Superior temporal gyrus (tissue), 1 donor: Measurements from ENCODE around the gene ZNF638.
A peak's percentile ranks its signal among the peaks of the same experiment; 100 is the strongest.

ENCODE experiments used
- DNase-seq: peaks from one replicate; pipeline ENCODE4 v3.0.0-alpha.2; 2016; ENCODE audit errors: extremely low spot score

The ZNF638 gene

DNA sequence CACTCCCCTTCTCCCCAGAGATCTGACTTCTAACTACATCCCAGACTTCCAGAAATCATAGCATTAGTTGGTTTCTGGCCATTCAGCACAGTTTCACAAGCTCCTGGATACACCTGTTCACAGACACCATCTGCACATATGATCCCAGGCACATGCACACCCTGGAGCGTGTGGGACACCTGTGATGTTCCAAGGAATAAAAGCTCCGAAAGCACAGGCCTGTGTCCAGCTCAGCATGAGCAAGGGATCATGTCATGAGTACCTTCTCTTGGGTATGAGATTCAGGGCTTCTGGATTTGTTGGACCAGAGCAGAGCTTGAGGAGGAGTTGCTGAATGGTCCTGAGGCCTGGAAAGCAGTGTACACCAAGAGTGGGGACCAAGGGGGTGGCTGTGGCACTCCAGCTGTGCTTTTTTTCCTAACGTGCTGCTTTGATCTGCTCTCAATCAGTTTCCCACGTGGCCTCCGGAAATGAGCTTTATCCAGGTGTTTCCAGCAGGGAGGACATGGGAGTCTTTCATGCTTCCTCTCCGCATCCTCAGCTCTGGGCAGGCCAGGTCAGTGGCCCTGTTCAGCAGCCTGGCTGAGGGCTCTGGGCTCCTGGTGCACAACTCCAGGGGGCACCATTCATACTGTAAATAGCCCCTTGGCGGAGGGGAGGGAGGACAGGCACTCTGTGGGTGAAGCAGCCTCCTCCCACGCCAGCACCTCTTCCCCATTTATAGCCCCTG lies 123.6 kb downstream of the ZNF638 start:
- DNase-seq: no peak

DNA sequence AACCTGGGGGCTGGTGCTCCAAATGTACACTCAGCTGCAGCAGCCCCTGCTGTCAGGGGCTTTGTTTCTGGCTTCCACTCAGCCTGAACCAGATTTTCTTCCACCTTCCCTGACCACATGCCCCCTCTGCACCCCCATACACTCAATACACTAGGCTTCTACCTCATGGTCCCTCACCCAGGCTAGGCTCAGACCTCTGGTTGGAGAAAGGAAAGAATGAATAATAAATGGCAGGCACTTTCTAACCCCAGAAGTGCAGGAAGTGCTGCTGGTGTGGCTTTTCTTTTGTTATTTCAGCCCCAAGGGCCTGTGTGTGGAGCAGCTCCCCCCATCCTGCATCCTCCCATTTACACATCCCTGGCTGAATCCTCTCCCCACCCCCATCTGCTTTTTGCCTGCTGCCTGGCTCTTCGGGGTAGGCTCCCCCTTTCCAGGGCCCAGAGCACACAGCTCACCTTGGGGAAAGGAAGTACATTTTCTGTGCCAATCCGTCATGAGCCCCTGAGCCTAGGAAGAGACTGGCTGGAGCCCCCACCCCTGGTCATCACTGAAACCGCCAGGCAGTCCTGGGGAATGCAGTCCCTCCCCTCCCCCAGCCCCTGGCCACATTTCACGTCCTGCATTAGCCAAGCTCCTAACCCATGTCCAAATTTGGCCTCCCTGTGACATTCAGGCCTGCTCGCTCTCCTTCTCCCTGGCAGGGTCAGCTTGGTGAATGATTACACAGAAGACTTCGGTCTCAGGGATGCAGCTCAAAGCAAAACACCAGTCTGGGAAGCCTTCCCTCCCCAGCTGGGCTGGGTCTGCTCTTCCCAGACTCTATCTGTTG lies 124.4 kb downstream of the ZNF638 start:
- DNase-seq: no peak

DNA sequence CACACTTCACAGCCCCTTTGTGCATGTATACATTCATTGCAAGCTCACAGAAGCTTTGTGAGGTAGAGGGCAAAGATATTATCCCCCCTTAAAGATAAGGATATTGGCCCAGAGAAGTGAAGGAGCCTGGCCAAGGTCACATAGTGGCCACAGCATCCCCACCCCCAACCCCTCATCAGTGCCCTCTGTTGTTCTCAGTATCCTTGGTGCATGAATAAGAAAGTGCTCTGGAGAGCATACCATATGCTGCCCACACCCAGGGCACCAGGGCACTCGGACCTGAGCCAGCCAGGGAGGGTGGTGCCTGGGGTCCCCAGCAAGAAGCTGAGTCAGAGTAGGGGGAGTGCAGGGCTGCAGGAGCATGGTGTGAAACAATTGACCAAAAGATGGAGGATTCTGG lies 125.0 kb downstream of the ZNF638 start:
- DNase-seq: no peak

DNA sequence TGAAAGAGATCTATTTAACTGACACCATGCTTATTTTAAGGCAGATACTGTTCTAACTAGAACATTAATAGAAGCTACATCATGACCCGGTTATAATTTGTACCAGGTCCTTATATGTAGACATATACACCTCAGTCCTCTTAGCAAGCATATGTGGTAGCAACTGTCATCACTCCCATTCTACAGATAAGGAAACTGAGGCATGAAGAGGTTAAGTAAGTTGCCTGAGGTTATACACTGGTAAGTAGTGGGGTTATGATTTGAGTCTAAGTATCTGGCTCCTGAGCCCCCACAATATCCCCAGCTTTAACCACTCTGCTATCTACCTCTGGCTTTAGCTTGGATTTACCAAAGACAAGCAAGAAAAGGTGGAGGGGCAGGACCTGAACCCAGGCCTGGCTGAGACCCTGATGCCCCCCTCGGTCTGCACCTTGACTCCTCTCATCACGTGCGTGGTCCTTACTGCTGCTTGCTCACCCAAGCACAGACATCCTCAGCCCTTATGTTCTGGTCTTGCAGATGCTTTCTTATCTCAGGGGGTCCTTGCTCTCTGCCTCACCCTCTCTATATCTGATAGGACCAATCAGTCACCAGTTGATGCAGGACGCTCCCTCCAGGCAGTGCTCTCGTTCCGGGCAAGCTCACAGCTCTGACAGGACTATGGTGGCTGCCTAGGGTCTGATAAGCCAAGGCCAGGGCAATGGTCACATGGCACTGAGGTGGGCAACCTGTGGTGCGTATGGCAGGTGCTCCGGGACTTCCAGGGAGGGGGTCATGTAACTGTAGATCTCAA lies 125.7 kb downstream of the ZNF638 start:
- DNase-seq: no peak

DNA sequence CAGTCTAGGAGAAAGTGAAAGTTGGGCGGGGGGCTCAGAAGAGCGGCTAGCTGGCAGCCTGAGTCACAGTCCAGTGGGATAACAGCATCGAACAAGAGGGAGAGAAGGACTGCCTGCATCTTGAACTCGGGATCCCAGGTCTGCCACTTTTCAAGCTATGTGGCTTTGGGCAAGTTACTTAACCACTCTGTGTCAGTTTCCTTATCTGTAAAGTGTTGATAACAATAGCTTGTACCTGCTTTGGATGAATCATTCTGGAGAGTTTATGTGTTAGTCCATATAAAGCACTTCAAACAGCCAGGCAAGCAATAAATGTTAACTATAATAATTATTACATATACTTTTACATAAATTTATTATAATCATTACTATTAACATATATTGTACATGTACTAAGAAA lies 126.3 kb downstream of the ZNF638 start:
- DNase-seq: no peak

DNA sequence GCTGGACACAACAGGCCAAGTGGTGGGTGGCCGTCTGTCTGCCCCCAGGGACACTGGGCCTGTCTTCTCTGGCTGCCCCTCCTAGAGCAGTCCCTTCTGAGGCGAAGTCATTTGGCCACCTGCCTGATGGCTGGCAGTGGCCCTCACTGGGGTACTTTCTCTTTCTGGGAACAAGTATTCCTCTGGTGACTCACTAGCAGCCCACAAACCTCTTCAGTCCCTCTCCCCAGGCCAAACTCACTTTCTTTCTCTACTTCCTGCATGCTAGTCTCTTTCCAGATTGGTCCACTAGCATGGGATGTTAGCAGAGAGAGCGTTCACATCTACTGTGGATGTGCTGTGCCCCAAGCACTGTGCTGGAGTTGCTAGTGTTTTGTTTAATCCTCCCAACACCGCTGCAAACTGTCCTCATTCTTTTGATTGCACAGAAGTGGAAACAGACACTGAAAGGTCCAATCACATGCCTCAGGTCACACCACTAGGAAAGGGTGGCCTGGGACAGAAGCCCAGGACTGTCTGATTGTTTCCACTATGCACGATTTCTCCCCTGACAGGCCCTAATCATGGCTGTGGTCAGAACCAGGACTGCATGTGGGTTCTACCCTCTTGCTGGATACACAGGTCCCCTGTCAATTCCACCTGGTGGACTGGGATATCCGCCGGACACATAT lies 127.0 kb downstream of the ZNF638 start:
- no peak for DNase-seq

DNA sequence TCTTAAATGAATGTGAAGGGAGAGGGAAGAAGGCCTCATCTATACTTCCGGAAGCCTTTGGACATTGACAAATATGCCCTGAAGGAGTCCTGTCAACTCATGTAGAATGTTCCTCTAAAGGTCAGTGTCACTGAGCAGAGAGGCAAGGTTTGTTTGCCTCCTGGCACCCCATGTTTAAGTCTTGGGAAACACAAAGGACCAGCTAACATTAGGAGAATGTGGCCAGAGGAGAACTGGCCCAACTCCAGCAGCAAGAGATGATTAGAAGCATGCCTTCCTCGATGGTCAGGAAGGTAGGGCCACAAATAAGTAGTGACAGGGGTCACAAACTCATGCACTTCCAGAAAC lies 127.5 kb downstream of the ZNF638 start:
- DNase-seq: no peak

DNA sequence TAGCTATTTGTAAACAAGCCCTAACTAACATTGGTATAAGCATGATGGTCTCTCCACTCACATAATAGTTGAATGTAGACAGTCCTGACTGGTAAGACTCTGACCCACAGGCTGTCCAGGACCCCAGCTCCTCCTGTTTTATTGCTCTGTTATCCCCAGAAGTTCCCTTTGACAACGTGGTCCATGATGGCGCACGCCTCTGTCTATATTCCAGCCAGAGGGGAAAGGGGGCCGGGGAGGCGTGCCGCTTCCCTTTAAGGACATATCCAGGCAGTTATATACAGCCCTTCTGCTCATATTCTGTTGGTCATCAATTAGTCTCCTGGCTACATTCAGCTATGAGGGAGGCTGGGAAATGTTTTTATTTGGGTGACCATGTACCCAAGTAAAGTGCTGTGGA lies 128.5 kb downstream of the ZNF638 start:
- DNase-seq: no peak

DNA sequence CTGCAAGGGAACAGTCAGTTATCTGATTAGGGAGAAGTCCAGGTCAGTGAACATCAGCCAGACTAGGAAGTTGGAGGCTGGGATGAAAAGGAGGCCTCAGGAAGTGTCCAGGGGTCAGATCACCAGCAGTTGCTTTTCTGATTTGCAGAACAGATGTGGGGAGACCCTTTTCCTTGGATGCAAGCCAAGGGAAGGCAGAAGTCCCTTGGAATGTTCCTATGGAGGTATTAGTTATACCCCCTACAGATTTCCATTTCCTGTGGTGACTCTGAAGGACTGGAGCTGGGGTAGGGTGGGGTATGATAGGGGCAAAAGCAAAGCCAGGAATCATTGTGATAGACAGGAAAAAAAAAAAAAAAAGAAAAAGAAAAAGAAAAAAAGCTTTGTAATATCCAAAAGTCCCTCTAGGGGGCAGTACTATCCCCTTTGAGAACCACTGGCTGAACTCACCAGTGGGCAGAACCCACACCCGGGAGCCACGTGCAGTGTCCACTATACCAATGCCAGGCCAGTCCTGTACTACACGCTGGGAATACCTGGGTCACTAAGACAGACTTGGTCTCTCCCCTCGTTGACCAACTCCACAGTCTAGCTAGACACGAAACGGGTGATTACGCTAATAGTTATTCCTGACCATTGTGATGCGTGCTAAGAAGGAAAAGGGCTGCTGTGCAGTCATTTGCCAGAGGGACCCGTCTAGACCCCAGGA lies 129.2 kb downstream of the ZNF638 start:
- peak; percentile 61 for DNase-seq

DNA sequence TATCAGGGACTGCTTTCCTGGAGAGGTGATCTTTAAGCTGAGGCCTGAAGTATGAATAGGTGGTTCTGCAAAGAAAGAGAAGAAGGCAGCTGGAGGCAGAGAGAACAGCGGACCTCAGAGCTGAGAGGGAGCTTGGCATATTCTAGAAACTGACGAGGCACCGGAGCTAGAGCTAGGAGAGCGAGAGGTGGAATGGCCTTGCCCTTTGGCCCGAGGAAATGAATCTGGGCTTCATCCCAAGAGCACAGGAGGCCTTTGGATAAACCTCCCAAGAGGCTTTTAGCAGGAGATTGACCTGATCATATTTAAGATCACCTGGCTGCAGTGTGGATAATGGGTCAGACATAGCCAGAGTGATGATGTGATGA lies 129.7 kb downstream of the ZNF638 start:
- no peak for DNase-seq

DNA sequence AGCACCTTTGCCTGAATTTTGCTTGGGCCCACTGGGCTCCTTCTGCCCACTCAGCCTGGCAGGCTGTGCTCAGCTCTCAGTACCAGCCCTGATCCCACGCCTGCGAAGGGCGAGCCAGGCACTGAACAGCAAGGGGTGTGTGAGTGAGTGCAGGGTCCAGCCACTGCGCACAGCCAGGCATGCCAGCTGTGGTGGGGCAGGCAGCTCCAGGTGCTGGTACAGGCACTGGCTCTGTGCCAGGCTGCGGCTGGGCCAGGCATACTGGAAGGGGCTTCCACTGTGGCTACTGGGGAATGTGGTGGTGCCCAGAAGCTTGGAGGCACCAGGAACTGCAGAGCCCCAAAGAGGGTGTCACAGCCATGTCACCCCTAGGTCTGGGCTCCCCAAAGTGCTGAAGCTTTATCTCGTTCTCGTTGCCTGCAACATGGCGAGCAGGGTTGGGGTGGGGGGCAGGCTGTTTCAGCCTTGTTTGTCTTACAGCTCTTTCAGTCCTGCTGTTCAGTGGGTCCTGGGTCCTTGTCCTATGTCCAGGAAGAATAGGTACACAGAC lies 130.5 kb downstream of the ZNF638 start:
- no peak for DNase-seq

DNA sequence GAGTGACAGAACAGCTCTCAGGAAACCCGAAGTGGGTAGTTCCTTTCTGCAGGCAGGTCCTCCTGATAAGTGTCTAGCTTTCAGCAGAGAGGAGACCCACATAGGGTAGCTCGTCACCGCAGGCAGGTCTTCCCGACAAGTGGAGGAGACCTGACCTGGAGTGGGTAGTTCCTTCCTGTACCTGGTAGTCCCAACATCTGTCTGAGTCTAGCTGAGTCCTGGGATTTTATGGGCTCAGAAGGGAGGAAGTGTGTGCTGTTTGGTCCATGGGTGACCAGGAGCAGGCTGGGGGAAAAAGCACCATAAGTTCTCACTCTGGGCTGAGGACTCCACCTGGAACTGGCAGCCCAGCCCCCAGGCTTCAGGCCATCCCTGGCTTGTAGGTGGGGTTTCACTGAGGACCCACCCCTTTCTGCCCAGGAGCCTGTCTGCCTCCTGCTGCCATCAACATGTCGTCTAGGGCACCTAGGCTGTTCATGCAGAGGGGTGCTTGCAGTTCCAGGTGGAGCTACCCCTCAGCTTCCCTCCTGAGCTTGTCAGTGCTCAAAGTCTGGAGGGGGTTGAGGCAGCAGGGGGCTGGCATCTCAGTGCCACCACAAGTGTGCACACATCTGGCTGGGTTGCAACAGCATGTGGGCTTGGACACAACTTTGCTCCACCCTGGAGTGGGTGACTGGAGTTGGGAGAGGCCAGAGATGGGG lies 131.2 kb downstream of the ZNF638 start:
- no peak for DNase-seq

DNA sequence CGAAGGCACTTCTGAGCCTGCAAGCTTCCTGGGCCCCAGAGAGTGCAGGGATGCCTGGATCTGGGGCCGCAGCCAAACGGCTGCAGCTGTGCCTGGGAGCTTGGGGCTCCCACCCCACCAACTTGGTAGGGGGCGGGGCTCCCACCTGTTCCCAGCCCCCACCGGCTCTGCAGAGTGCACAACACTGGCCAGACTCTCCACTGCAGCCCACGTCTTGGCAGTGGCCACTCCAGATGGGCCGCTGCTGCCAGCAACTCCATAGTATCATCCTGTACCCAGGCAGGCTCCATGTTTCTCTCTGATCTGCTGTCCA lies 131.7 kb downstream of the ZNF638 start:
- DNase-seq: no peak

DNA sequence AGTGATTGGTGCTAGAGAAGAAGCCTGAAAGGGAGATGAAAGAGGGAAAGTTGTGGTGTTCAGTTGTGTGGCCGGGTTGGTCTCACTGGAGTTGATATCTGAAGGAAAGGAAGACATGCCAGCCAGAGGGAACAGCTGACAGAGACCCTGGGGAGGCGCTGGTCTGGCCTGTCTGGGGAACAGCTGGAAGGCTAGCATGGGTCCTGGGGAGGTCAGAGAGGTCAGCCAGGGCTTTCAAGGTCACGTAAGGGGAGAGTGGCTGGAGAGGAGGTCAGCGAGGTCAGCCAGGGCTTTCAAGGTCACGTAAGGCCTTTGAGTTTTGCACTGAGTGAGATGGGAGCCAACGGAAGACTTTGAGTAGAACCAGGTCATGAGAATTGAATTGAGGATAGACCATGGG lies 132.8 kb downstream of the ZNF638 start:
- no peak for DNase-seq

DNA sequence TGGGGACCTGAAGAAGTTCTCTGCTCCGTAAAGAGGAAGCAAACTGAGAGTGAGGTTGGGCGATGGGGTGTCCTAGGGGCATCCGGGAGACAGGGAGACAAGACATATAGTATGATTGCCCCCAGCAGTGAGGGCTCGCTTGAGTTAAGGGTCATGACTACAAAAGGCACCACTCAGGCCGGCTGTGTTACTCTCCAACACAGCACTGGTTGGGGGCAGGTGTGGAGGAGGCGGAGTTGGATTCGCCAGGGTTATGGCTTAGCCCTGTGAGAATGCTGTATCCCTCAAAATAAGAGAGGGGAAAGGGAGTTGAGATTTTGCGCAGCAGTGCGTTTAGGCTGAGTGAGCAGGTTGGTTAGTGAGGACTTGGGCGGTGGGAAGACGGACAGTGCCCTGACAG lies 133.8 kb downstream of the ZNF638 start:
- DNase-seq: no peak

DNA sequence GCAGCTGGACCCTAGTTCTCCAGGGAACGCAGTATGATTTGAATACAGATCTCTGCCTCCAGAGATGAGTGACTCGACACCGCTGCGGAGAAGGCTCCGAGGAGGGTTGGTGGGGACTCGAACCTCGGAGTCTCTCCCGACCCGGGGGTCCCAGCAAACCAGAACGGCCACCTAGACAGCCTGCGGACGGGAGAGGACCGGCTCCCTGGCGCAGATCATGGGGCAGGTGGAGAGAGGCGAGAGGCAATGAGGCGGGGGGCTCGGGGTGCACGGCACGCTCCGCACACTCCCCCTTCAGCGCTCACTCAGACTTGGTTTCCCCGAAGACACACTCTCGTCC lies 134.3 kb downstream of the ZNF638 start:
- DNase-seq: no peak

DNA sequence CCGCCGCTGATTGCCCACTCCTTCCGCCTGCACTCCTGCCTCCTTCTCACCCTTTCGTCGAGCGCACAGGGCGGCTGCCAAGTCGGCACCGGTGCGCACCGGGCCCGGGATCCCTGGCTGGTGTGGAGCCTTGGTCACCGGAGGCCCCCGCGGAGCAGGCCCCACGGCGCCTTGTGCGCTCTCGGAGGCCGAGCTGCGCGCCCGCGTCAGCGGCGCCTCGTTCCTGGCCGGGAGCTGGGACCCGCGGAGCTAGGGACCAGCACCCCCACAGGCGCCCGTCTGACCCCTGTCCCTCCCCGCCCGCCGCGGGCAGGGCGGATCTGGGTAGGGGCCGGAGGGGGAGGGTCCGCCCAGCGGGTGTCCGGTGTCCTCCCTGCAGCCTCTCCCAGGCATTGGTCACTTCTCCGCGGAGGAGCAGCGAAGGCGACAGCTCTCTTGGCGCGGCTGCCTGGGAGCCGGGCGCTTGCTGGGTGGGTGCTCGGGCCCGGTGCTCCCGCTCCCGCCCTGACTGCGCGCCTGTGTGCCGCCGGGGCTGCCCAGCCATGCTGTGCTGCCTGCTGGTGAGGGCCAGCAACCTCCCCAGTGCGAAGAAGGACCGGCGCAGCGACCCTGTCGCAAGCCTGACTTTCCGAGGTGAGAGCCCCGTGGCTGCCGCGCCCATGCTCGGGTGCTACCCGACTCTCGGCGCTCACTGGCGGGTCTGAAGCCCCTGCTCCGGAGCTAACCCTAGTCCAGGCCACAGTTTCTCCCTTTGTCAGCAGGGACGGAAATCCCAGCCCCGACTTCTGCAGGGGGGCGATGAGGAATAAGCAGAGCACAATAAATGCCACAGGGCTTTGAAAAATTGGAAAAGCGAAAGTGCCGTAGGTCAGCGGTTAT lies 135.0 kb downstream of the ZNF638 start:
- no peak for DNase-seq

DNA sequence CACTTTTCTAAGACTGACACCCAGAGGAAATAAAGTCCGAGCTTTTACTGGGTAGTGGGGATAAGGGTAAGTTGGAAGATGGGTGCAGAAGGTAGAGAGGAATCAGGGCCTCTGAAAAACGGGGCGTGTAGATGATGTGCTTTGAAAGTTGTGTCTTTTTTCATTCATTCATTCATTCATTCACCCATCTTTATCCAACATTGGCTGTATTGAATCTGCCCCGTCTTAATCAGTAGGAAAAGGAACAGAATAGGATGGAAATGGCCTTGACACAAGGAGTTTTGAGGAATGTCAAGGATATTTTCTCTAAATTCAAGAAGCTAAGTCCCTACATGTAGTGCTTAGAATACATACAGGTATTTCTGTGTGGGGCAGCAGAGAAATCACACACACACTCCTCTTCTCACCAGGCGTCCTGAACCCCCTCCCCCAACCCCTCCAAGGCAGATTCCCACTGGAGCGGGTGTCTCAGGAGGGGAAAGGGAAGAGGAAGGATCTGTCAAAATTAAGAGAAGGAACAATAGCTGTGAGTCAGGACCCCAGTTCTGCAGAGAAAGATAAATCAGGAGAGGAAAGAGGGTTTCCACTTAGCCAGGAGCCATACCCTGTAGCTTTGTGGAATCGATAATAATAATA lies 135.7 kb downstream of the ZNF638 start:
- DNase-seq: no peak

DNA sequence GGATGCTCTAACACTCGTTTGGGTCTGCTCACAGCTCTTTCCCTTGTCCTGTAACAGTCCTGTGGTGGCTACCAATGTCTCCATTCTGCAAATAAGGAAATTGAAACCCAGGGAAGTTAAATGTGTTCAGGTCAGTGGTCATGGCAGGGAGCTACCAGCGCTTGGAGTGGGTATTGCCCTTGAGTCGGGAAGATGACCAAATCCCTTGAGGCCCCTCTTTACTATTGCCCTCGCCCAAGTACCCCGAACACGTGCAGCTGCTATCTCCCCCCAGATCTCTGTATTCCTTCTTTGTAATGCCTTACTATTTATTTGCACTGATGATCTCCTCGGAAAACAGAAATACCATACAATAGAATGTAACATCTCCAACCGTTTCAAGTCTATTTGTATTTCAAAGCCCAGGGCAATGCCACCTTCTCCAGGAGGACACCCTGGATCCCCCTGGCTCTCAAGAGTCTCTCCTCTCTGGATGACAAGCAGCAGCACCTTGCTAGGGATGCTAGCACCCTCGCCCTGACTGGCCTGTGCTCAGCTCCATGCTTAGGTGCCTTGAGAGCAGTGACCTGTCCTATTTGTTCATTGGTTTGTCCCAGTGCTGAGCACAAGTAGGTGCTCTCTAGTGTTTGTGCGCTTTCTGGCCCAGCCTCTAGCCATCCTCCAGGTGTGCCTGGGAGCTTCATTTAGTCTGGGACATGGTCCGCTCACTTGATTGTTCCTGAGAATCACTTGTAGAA lies 136.9 kb downstream of the ZNF638 start:
- DNase-seq: no peak
